HG03159 (cell line): ENCODE results near the gene ANKRD40.

Experiments
- ATAC-seq: cut with Tn5 transposase; IDR thresholded peaks from one replicate; pipeline ENCODE4 v1.9.1; 2021; ENCODE audit warnings: mild to moderate bottlenecking, moderate library complexity; ENCODE audit not compliant: unreplicated experiment

Gene ANKRD40

GRCh38 chr17:50656509-50656908 lies 51.2 kb downstream of the ANKRD40 start:
- no peak for ATAC-seq

- ATAC-seq = no peak
Measured at GRCh38 chr17:50653738-50654137, 54.0 kb downstream of the ANKRD40 start.

DNA sequence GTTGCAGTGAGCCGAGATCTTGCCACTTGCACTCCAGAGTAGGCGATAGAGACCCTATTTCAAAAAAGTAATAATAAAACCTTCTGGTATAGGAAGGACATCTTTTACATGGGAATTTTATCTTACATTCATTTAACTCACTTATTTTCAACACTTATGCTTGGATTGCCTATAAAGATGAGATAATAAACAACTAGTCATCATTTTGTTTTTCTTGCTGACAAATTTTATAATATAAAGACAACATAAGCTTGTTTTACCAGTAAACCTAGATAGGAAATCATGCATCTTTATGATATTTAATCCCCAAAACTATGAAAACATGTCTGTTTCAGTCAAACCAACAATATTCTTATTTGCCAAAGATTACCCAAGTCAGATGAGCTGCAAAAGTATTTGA lies 56.1 kb downstream of the ANKRD40 start:
- ATAC-seq = no peak

GRCh38 chr17:50649042-50649908 lies 58.4 kb downstream of the ANKRD40 start:
- no peak for ATAC-seq

DNA sequence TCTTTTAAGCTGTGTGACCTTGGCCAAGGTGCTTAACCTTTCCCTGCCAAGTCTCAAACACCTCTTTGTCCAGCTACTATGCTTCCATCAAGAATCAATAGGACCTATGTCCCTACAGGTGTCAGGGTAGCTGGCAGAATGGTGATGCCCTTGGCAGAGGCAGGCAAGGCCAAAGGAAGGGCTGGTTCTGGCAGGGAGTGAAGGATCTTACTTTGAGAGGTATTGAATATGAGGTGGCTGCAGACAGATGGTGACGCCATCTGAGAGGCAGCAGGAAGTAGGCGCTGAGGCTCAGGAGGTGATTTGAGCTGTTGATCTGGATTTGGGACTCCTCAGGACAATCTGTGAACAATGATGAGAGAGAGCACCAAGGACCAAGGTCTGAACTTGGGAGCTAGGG lies 60.5 kb downstream of the ANKRD40 start:
- ATAC-seq = no peak

DNA sequence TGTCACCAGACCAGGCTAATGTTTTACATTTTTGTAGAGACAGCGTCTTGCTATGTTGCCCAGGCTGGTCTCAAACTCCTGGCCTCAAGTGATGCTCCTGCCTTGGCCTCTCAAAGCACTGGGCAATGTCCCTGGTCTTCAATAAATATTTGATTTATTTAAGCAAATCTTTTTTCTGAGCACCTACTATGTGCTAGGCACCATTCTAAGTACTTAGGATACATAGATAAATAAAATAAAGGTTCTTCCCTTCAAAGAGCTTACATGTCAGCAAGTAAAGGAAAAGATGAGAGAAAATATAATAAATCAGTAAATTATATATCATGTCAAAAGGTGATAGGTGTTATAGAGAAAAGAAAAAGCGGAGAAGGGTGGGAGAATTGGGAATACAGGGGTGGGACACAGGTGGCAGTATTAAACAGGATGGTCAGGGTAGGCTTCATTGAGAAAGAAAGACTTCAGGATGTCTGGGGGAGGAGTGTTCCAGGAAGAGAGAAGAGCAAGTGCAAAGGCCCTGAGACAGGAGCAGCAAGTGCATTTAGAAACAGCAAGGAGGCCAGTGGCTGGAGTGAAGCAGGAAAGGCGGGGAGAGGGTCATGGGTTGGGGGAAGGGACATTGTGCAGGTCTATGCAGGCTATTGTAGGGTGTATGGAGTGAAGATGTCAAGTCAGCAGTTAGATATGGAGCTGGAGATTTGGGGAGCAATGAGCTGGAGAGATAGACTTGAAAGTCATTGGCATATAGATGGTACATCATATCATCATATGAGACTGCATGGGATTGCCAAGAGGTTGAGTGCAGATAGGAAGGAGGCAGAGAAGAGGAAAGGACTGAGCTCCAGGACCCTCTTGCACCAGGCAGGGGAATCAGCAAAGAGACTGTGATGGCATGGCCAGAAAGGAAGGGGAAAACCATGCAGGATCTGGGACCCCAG lies 61.7 kb downstream of the ANKRD40 start:
- no peak for ATAC-seq
